ENCODE measurements around the gene TNFSF15. TPM values are rescaled to one million over a fixed set of nuclear protein-coding genes. Genes with fewer than 3 reads are reported as not detected.

Gene TNFSF15
- total RNA-seq, 1 experiment from 2014 or later: not detected

DNA sequence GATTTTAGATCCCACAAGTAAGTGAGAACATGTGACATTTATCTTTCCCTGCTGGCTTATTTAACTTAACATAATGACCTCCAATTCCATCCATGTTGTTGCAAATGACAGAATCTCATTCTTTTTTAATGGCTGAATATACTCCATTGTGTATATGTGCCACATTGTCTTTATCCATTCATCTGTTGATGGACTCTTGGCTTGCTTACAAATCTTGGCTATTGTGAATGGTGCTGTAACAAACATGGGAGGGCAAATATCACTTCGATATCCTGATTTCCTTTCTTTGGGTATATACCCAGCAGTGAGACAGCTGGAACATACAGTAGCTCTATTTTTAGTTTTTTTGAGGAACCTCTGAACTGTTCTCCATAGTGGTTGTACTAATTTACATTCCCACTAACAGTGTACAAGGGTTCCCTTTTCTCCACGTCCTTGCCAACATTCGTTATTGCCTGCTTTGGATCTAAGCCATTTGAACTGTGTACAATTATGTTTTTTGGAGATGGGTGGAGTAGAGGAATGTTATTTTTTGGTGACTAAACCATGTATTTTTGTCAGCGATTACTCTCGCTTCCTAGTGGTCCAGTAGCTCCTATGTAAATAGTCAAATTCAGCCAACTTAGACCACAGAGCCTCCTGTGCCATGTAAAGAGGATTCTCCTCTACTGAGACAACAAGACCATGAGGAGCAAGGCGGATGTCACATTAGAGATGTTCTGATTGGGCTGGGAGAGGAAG, 60.6 kb downstream of the TNFSF15 start:
- no peak overlapping the region for H3T11ph ChIP-seq (ENCODE audit: low read length)
- Mint-ChIP-seq H3K27me3 (ENCODE audit: low read depth) (peaks cover 29% of the 10 kb centered on the region), H3K4me3 (no peak overlapping the region), H3K36me3 (ENCODE audit: insufficient read depth in 1 of 3, low read depth in 3 of 3) (no peaks in the 10 kb centered on the region), H3K4me1 (0 out of 4 replicates have a peak, but pooled peaks cover 2 to 3% of the 10 kb centered on the region in 2 experiments), H3K9me3 (no peaks in the 10 kb centered on the region), H3K27ac (no peak overlapping the region)
- no peak overlapping the region for H2BK20ac ChIP-seq (ENCODE audit: low read depth, low read length, poor library complexity, severe bottlenecking)
- DNase-seq: no peak
- no peak overlapping the region for H3K27ac ChIP-seq (ENCODE audit: insufficient read length, low read depth, low read length)
- no CpG with 5 or more reads among the region's 6 CpGs for WGBS (ENCODE audit: extremely low coverage, insufficient read length, low lambda C conversion rate)
- H2BK5ac ChIP-seq (ENCODE audit: insufficient read length, low read length): no peak overlapping the region
- no peaks in the 10 kb centered on the region for H3K79me2 ChIP-seq (ENCODE audit: insufficient read depth, low read length)
- no peaks in the 10 kb centered on the region for H4K20me1 ChIP-seq (ENCODE audit: control insufficient read depth, insufficient read depth, insufficient read length)
- H3K9ac ChIP-seq (ENCODE audit: extremely low read depth, insufficient read length, low read length): no peak overlapping the region
- H3K4me2 ChIP-seq (ENCODE audit: insufficient read depth, insufficient read length, low read length): no peak overlapping the region
- H4K5ac ChIP-seq (ENCODE audit: insufficient read length, low read depth, low read length): no peak overlapping the region
- no peak overlapping the region for H4K8ac ChIP-seq (replicated peaks; ENCODE audit: insufficient read length, low read depth, low read length)
- H3K23me2 ChIP-seq (ENCODE audit: insufficient read length, low read depth, low read length, poor library complexity, severe bottlenecking): no peaks in the 10 kb centered on the region
- H2AK5ac ChIP-seq (ENCODE audit: insufficient read length, low read length): no peak overlapping the region
- H3K23ac ChIP-seq (ENCODE audit: insufficient read length, low read depth, low read length): no peak overlapping the region
- no peaks in the 10 kb centered on the region for H3K27me3 ChIP-seq (ENCODE audit: insufficient read depth, low read length)
- H4K91ac ChIP-seq (ENCODE audit: insufficient read length, low read depth, low read length): no peak overlapping the region
- H2AFZ ChIP-seq (ENCODE audit: low read length): no peak overlapping the region
- H3K79me1 ChIP-seq (ENCODE audit: insufficient read depth, low read depth, low read length, poor library complexity, severe bottlenecking): no peaks in the 10 kb centered on the region
- H2BK120ac ChIP-seq (ENCODE audit: low read depth, low read length, poor library complexity, severe bottlenecking): no peak overlapping the region
- H3K4ac ChIP-seq (ENCODE audit: low read depth, low read length): no peak overlapping the region
- no peak overlapping the region for H3K56ac ChIP-seq (ENCODE audit: insufficient read length, low read depth, low read length)
- no peak overlapping the region for H3K18ac ChIP-seq (ENCODE audit: insufficient read length, low read depth, low read length)
- H3K14ac ChIP-seq (ENCODE audit: insufficient read depth, low read length): no peak overlapping the region
- TF ChIP-seq, protein P1, sequence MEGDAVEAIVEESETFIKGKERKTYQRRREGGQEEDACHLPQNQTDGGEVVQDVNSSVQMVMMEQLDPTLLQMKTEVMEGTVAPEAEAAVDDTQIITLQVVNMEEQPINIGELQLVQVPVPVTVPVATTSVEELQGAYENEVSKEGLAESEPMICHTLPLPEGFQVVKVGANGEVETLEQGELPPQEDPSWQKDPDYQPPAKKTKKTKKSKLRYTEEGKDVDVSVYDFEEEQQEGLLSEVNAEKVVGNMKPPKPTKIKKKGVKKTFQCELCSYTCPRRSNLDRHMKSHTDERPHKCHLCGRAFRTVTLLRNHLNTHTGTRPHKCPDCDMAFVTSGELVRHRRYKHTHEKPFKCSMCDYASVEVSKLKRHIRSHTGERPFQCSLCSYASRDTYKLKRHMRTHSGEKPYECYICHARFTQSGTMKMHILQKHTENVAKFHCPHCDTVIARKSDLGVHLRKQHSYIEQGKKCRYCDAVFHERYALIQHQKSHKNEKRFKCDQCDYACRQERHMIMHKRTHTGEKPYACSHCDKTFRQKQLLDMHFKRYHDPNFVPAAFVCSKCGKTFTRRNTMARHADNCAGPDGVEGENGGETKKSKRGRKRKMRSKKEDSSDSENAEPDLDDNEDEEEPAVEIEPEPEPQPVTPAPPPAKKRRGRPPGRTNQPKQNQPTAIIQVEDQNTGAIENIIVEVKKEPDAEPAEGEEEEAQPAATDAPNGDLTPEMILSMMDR (conservative IDR thresholded peaks at IDR 0.05): no peak
- no peak overlapping the region for H2BK12ac ChIP-seq (ENCODE audit: insufficient read length, low read depth, low read length)
- no peak overlapping the region for H2BK15ac ChIP-seq (ENCODE audit: low read depth, low read length)
- H3K4me1 ChIP-seq (ENCODE audit: insufficient read depth, low read length): no peaks in the 10 kb centered on the region
- no peaks in the 10 kb centered on the region for H3K9me3 ChIP-seq (ENCODE audit: control insufficient read depth, low read depth, low read length)
